ENCODE measurements around the gene SEMA3A. TPM values are rescaled to one million over a fixed set of nuclear protein-coding genes. Genes with fewer than 3 reads are reported as not detected.

Gene SEMA3A
- total RNA-seq, 1 experiment from 2014 or later, result 14.2 TPM

GRCh38 chr7:84057576-84057975, 137.0 kb downstream of the SEMA3A start:
- no peak overlapping the region for H3K4me2 ChIP-seq (ENCODE audit: low read length)
- H2AFZ ChIP-seq (ENCODE audit: low read depth, low read length, poor library complexity, severe bottlenecking), result no peak overlapping the region
- no peak overlapping the region for H3K27ac ChIP-seq (ENCODE audit: low read depth, low read length)
- H3K9me3 ChIP-seq (ENCODE audit: control insufficient read depth in 1 of 2, insufficient read depth in 1 of 2, low read depth in 1 of 2, low read length in 2 of 2), result no peaks in the 10 kb centered on the region
- H3K4me3 ChIP-seq (replicated peaks in 1 of 2; ENCODE audit: low read depth in 1 of 2, low read length in 2 of 2), result no peak overlapping the region
- H3K36me3 ChIP-seq (ENCODE audit: control insufficient read depth in 1 of 2, insufficient read depth in 2 of 2, low read length in 2 of 2), result no peaks in the 10 kb centered on the region
- H3K4me1 ChIP-seq (ENCODE audit: control insufficient read depth in 1 of 2, insufficient read depth in 2 of 2, low read length in 2 of 2), result peaks cover 9 to 21% of the 10 kb centered on the region in 2 experiments
- POLR2A ChIA-PET, result no interaction called here
- CTCF ChIA-PET, result no interaction called here
- DNase-seq (ENCODE audit: low read depth, low spot score), result no peak
- ATAC-seq, result no peak
- no peaks in the 10 kb centered on the region for H4K20me1 ChIP-seq (ENCODE audit: insufficient read depth)
- no peak overlapping the region for H3K9ac ChIP-seq (ENCODE audit: low read length)
- RAD21 ChIA-PET (ENCODE audit: low non-redundant PET in 1 of 2, low total read pairs in 2 of 2, uncharacterized antibody in 2 of 2, unreplicated experiment in 2 of 2), result no interaction called here
- no peak for TF ChIP-seq CTCF (IDR thresholded peaks at IDR 0.05 in 2 of 3, conservative IDR thresholded peaks at IDR 0.05 in 1 of 3; ENCODE audit: borderline replicate concordance in 1 of 3, insufficient read depth in 1 of 3, low read depth in 2 of 3, low read length in 2 of 3)
- no peak for TF ChIP-seq ZBTB33 (IDR thresholded peaks at IDR 0.05; ENCODE audit: extremely low read depth, insufficient replicate concordance, low read length)
- no peak for TF ChIP-seq ZNF274 (IDR thresholded peaks at IDR 0.05; ENCODE audit: low read depth, low read length)
- TF ChIP-seq EGR1 (IDR thresholded peaks at IDR 0.05; ENCODE audit: low read depth), result no peak
- TF ChIP-seq POLR2AphosphoS5 (IDR thresholded peaks at IDR 0.05; ENCODE audit: low read depth, low read length), result no peak
- no peak for TF ChIP-seq ZFX (IDR thresholded peaks at IDR 0.05)
- TF ChIP-seq SRF (IDR thresholded peaks at IDR 0.05; ENCODE audit: low read depth), result no peak
- no peaks in the 10 kb centered on the region for H3K79me2 ChIP-seq (ENCODE audit: insufficient read depth, low read length)
- intact Hi-C loops (cut with micrococcal nuclease), result no loop called here
- no TSS peak for BruUV-seq (replicated peaks)
- H3K9me2 ChIP-seq (ENCODE audit: insufficient read depth), result no peaks in the 10 kb centered on the region
- H3K27me3 ChIP-seq (ENCODE audit: insufficient read depth, low read length), result no peaks in the 10 kb centered on the region
